ENCODE measurements around the gene CHCHD5.
"Not testable (repeated sequence)": the region's sequence is repeated elsewhere in the genome, so short reads cannot be mapped to it uniquely, and the experiment has no call there.

The CHCHD5 gene

GRCh38 chr2:112591413-112591812 is 7.0 kb downstream of the CHCHD5 start:
- no peak for DNase-seq

GRCh38 chr2:112593736-112594135 is 9.3 kb downstream of the CHCHD5 start:
- DNase-seq: no peak

- DNase-seq: peak; percentile 37
Observed at GRCh38 chr2:112597537-112598322, 13.3 kb downstream of the CHCHD5 start.

DNA sequence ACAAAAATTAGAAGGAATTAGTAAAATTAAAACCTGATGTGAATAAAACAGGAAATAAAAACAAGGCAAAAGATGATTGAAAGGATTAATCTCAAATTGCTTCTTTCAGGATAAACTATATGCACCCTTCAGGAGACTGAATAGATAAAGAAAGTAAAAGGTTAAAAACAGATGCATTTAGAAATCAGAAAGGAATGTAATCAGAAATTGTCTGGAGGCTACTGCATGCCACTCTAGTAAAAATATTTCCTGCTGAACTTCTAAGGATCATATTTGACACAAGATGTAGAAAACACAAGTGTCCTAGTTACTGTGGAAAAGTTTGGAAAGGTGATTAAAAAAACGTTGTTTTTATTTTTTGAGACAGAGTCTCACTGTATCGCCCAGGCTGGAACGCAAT is 16.2 kb downstream of the CHCHD5 start:
- no peak for DNase-seq

DNA sequence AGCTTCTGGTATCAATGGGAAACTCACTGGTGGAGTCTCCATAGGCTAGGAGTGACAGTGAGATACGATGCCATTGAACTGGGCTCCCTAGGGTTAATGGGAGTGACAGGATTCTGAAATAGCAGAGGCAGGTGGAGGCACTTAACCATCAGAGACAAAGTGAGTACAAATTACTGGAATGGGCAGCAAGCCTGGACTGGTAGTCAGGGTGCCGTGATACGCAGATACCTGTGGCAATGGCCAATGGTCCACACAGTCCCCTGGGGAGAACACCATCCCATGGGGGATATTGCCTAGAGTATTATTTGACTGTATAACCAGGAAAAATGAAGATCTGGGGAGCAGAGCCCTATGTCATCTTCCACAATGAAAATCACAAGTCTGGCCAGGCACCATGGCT is 17.3 kb downstream of the CHCHD5 start:
- DNase-seq: peak; percentile 24

DNA sequence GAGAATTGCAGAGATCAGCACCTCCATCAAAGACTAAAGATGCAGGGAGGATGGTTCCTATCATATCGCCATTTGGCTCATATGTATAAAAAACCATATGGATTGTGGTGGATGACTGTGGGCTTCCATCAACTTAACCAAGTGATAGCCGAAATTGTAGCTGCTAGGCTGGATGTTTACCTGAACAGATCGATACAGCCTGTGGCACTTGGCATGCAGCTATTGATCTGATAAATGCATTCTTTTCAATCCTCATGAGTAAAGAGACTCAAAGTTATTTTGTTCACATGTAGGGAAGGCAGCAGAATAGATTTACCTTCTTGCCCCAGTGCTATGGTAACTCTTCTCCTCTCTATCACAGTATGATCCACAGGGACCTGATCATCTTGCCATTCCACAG is 18.5 kb downstream of the CHCHD5 start:
- no peak for DNase-seq

DNA sequence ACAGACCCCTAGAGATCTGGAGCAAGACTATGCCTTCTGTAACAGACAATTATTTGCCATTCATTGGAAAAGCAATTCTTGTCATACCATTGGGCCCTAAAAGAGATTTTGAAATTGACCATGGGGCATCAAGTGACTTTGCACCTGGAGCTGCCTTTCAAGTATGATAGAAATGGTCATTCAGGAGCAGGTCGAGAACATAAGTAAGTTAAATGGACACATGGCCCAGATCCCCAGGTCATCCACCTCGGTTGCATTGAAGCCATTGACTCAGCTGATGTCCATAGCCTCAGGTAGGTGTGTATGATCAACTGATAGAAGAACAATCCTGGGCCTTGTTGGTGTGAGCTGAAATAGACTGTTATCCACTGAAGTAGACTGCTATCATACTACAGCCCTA is 19.3 kb downstream of the CHCHD5 start:
- DNase-seq: peak; percentile 8

DNA sequence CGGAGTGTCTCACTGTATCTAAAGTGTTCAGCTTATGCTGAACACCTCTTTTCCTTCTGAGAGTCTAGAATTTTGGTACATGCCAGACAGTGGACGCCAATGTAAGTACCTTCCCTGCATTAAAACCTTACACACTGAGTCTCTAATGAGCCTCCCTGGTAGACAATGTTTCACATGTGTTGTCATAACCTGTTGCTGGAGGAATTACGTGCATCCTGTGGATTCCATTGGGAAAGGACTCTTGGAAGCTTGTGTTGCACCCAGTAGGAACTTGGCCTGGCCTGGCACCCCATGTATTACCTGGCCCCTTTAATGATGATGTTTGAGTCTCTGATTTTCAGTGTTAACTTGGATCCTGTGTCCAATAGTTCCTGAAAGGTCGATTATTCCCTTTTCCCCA is 20.5 kb downstream of the CHCHD5 start:
- DNase-seq: no peak

DNA sequence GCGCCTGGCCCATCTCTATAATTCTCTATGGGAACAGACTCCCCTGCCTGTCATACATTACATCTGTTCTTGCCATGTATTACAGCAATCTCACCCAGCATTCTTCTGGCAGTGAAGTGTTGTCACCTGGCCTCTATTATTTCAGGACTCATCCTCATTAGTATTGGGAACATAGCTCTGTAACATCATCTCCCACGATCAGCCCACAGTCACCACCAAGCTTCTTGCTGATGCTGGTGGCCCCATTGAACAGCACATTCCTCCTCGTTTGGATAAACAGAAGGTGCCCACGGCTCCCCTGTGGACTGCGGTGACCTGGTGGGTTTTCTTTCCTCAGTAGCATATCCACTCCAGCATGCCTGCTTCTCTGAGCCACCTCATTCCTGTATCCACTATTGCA is 21.5 kb downstream of the CHCHD5 start:
- no peak for DNase-seq

- no peak for DNase-seq
Observed at GRCh38 chr2:112606547-112606946, 22.1 kb downstream of the CHCHD5 start.

GRCh38 chr2:112607680-112608438 is 23.4 kb downstream of the CHCHD5 start:
- no peak for DNase-seq

DNA sequence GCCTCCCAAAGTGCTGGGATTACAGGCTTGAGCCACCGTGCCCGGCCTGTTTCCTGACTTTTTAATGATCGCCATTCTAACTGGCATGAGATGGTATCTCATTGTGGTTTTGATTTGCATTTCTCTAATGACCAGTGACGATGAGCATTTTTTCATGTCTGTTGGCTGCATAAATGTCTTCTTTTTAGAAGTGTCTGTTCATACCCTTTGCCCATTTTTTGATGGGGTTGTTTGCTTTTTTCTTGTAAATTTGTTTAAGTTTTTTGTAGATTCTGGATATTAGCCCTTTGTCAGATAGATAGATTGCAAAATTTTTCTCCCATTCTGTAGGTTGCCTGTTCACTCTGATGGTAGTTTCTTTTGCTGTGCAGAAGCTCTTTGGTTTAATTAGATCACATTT is 24.9 kb downstream of the CHCHD5 start:
- not testable (repeated sequence) for DNase-seq

- DNase-seq: not testable (repeated sequence)
Observed at GRCh38 chr2:112612283-112612682, 27.9 kb downstream of the CHCHD5 start.

DNA sequence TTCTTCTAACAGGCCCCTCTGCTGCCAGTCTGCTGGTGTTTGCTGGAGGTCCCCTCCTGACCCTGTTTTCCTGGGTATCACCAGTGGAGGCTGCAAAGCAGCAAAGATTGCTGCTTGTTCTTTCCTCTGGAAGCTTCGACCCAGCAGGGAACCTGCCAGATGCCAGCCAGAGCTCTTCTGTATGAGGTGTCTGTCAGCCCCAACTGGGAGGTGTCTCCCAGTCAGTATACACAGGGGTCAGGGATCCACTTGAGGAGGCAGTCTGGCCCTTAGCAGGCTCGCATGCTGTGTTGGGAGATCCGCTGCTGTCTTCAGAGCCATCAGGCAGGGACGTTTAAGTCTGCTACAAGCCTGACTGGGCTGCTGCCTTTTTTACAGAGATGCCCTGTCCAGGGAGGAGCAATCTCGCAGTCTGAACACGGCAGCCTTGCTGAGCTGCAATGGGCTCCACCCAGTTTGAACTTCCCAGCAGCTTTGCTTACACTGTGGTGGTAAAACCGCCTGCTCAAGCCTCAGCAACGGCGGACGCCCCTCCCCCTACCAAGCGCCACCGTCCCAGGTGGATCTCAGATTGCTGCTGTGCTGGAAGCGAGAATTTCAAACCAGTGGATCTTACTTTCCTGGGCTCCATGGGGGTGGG is 29.9 kb downstream of the CHCHD5 start:
- DNase-seq: no peak

GRCh38 chr2:112615051-112615450 is 30.6 kb downstream of the CHCHD5 start:
- DNase-seq: no peak

GRCh38 chr2:112615798-112616197 is 31.4 kb downstream of the CHCHD5 start:
- DNase-seq: not testable (repeated sequence)

DNA sequence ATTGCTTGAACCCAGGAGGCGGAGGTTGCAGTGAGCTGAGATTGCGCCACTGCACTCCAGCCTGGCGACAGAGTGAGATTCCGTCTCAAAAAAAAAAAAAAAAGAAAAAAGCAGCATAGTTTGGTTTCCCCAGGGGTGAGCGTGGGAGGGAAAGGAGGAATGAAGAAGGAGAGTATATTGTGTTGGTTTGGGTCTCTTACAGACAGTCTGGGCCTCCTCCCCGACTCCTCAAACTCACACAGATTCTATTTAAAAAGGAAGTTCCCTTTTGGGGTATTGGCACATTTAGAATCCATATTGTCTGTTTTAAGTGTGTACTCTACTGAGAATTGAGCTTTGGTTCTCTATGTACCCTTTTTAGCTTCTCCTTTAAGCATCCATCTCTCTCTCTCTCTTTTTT is 34.0 kb downstream of the CHCHD5 start:
- DNase-seq: no peak

DNA sequence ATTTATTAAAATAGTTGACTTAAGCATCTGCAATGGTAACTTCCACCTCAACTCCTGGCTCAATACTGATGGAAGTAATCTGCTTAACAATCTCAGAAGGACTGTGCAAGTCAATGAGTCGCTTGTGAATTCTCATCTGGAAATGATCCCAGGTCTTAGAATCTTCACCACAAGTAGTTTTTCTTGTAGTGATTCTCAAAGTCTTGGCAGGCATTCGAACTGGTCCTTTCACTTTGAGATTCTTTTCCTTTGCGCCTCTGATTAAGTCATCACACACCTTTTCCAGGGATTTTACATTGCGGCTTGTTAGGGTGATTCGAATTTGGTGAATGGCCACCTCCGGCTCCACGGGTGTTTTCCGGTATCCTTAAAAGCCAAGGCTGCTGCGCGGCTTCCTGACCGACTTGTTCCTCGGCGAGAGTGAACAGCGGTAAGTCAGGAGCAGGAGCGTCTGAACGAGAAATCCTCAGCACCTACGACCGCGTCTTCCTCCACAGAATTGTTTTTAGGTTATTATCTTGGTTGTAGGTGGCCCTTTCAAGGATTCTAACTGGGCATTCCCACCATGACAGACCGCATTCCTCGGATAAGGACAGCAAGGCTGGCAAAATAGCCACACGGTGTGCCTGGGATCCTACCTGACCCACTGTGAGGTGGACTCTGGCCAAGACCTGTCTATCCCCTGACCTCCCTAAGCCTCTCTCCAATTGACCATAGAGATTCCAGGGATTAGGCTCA is 37.5 kb downstream of the CHCHD5 start:
- DNase-seq: peak; percentile 24

GRCh38 chr2:112622528-112622849 is 38.1 kb downstream of the CHCHD5 start:
- no peak for DNase-seq

DNA sequence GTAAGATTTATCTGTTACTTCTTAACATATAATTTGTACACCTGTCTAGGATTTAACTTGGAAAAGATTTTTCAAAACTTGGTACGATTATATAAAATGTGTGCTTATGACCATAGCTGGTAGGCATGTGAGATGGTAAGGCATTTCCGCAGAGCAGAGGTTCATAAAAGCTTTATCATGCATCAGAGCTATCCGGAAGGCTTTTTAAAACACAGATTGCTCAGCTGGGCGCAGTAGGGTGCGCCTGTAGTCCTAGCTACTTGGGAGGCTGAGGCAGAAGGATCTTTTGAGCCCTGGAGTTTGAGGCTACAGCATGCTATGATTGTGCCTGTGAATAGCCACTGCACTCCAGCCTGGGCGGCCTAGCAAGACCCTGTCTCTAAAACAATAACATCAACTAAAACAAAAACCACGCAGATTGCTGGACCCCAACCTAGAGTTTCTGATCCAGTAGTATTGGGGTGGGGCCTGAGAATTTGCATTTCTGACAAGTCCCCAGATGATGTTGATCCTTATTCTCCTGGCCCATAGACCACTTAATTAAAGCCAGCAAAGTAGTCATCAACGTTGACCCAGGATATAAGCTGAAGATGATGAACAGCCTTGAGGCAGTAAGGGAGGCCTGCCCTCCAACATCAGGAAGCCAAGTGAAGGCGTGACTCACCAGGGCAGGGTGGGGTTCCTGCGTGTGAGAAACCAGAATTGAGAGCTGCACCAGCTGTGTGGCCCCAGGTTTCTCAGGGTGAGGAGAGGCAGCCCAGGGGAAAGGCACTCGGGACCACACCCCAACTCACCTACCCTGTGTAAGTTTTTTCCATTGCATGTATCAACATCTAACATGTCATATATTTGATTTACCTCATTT is 39.7 kb downstream of the CHCHD5 start:
- peak; percentile 89 for DNase-seq

DNA sequence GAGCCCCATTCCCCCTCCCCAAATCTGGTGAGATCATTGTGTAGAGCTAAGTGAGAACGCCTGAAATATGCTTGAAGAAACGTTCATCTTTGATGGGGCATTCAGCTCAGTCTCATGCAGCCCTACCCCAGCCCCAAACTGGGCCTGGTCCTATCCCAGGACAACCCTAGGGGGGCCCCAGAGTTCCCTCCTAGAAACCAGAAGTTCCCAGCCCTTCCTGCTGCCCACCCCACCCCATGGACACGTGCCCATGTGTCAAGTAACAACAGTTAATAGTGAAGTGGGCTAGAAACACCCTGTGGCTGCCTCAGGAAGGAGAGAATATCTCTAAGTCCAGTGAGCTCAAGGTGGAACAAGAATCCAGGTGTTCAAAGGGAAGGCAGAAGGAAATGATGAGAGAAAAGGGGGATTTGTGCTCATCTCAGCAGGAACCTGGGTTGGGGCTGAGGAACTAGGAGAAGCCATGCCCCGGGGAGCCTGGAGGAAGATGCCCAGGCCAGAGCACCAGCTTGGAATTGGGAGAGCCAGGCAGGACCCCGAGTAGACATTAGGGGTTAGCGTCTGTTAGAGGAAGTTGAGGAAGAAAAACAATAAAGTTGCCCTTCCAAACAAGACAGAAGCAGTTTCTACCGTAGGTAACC is 41.2 kb downstream of the CHCHD5 start:
- DNase-seq: peak; percentile 41

- DNase-seq: peak; percentile 84
Observed at GRCh38 chr2:112626604-112627059, 42.2 kb downstream of the CHCHD5 start.

All from activated effector memory CD4-positive, alpha-beta T cell treated with anti-CD3 and anti-CD28 coated beads, Interleukin-2, amount 50 U/mL, for 16 hours (primary cell).